ENCODE measurements around the gene MROH9. TPM values are rescaled to one million over a fixed set of nuclear protein-coding genes. Genes with fewer than 3 reads are reported as not detected.

The MROH9 gene
- total RNA-seq, 4 donors from 2014 or later: not detected

- H3K27me3 ChIP-seq: no peaks in the 10 kb centered on the region
- H3K36me3 ChIP-seq: no peaks in the 10 kb centered on the region
- DNase-seq (no peak), ATAC-seq (no peak)
- H3K27ac ChIP-seq: no peak overlapping the region
- no peak overlapping the region for H3K4me3 ChIP-seq
- in situ Hi-C loops (cut with MboI; ENCODE audit: low sequenced_read_pairs in 4 of 4) (loop anchor here in 3 of 4 donors (25.0 kb wide), 2 partner anchors 267 to 342 kb away; partner anchors contain the start of genes FMO4 (in 3 of the 3) and FMO1 (in 1 of the 3)), intact Hi-C loops (cut with DNase I; ENCODE audit: low total_unique reads) (no loop called here)
- TF ChIP-seq POLR2A (IDR thresholded peaks at IDR 0.05): no peak
- TF ChIP-seq CTCF (IDR thresholded peaks at IDR 0.05 in 4 of 5, conservative IDR thresholded peaks at IDR 0.05 in 1 of 5): no peak
- H3K9me3 ChIP-seq: no peaks in the 10 kb centered on the region
- H3K4me1 ChIP-seq: no peaks in the 10 kb centered on the region
These were observed 34.9 kb downstream of the MROH9 start for GRCh38 chr1:170970256-170970655.

- H3K36me3 ChIP-seq: no peaks in the 10 kb centered on the region
- H3K27me3 ChIP-seq: no peaks in the 10 kb centered on the region
- no peaks in the 10 kb centered on the region for H3K4me1 ChIP-seq
- H3K27ac ChIP-seq: no peak overlapping the region
- H3K9me3 ChIP-seq: no peaks in the 10 kb centered on the region
- H3K4me3 ChIP-seq: no peak overlapping the region
- DNase-seq: no peak
- intact Hi-C loops (cut with DNase I; ENCODE audit: low total_unique reads) (no loop called here), in situ Hi-C loops (cut with MboI; ENCODE audit: low sequenced_read_pairs in 4 of 4) (no loop called here)
- no peak for ATAC-seq
- TF ChIP-seq POLR2A (IDR thresholded peaks at IDR 0.05) (no peak), CTCF (IDR thresholded peaks at IDR 0.05 in 4 of 5, conservative IDR thresholded peaks at IDR 0.05 in 1 of 5) (no peak)
These were observed 43.1 kb downstream of the MROH9 start for GRCh38 chr1:170978371-170978910.

GRCh38 chr1:170985406-170985805 is 50.1 kb downstream of the MROH9 start:
- ATAC-seq: no peak
- H3K4me3 ChIP-seq: no peak overlapping the region
- intact Hi-C loops (cut with DNase I; ENCODE audit: low total_unique reads) (no loop called here), in situ Hi-C loops (cut with MboI; ENCODE audit: low sequenced_read_pairs in 4 of 4) (no loop called here)
- no peaks in the 10 kb centered on the region for H3K4me1 ChIP-seq
- no peak for DNase-seq
- H3K36me3 ChIP-seq: no peaks in the 10 kb centered on the region
- H3K27me3 ChIP-seq: no peaks in the 10 kb centered on the region
- TF ChIP-seq CTCF (IDR thresholded peaks at IDR 0.05 in 4 of 5, conservative IDR thresholded peaks at IDR 0.05 in 1 of 5) (no peak), POLR2A (IDR thresholded peaks at IDR 0.05) (no peak)
- H3K9me3 ChIP-seq: no peaks in the 10 kb centered on the region
- H3K27ac ChIP-seq: no peak overlapping the region

- no peaks in the 10 kb centered on the region for H3K9me3 ChIP-seq
- H3K27me3 ChIP-seq: no peaks in the 10 kb centered on the region
- intact Hi-C loops (cut with DNase I; ENCODE audit: low total_unique reads): no loop called here
- in situ Hi-C loops (cut with MboI; ENCODE audit: low sequenced_read_pairs in 4 of 4): no loop called here
- no peak overlapping the region for H3K4me3 ChIP-seq
- DNase-seq (no peak), ATAC-seq (no peak)
- H3K36me3 ChIP-seq: no peaks in the 10 kb centered on the region
- no peak for TF ChIP-seq POLR2A (IDR thresholded peaks at IDR 0.05)
- TF ChIP-seq CTCF (IDR thresholded peaks at IDR 0.05 in 4 of 5, conservative IDR thresholded peaks at IDR 0.05 in 1 of 5): no peak
- no peaks in the 10 kb centered on the region for H3K4me1 ChIP-seq
- H3K27ac ChIP-seq: no peak overlapping the region
These were observed 51.6 kb downstream of the MROH9 start for GRCh38 chr1:170986901-170987300.

- no peaks in the 10 kb centered on the region for H3K27me3 ChIP-seq
- no peak for ATAC-seq
- no peaks in the 10 kb centered on the region for H3K4me1 ChIP-seq
- TF ChIP-seq POLR2A (IDR thresholded peaks at IDR 0.05) (no peak), CTCF (IDR thresholded peaks at IDR 0.05 in 4 of 5, conservative IDR thresholded peaks at IDR 0.05 in 1 of 5) (no peak)
- DNase-seq: no peak
- no peaks in the 10 kb centered on the region for H3K9me3 ChIP-seq
- no peak overlapping the region for H3K4me3 ChIP-seq
- in situ Hi-C loops (cut with MboI; ENCODE audit: low sequenced_read_pairs in 4 of 4): no loop called here
- H3K36me3 ChIP-seq: no peaks in the 10 kb centered on the region
- H3K27ac ChIP-seq: no peak overlapping the region
- intact Hi-C loops (cut with DNase I; ENCODE audit: low total_unique reads): no loop called here
These were observed 52.1 kb downstream of the MROH9 start for GRCh38 chr1:170987424-170987823.
